ENCODE data around the gene MANF.

DNA sequence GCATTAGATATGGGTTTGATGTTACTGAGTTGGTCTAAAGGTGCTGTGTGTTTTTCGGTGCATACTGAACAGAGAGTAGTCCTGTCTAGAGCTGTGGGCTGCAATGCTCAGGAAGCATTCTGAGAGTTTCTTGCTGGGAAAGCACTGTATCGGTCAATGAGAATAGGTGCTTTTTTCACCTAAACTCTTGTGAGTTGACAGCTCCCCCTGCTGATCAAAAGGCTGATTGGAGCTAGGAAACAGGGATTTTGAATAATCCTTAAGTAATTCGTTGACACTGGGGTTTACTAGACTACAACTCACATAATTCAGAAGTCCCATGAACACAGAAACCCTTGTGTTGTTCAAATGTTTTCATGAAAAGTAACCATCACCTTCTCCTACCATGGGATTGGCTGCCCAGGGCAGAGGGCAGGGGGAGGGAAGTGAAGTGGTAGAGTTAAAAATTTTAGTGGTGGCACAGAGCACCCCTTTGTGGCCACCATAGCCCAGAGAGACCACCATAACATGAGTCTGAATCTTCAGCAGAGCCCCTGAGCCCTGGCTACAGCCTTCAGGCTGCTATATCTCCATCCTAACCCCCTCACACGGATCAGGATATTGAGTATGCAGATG, 13.0 kb upstream of the MANF start:
- TF ChIP-seq POLR2AphosphoS5 (IDR thresholded peaks at IDR 0.05; ENCODE audit: low read depth) (no peak), EZH2 (IDR thresholded peaks at IDR 0.05; ENCODE audit: low read depth, unreplicated experiment) (no peak), CTCF (conservative IDR thresholded peaks at IDR 0.05; ENCODE audit: low read depth in 2 of 2) (peak; percentile 76 to 83), EZH2phosphoT487 (IDR thresholded peaks at IDR 0.05; ENCODE audit: unreplicated experiment) (no peak), NANOG (IDR thresholded peaks at IDR 0.05; ENCODE audit: borderline replicate concordance) (no peak), STAT1 (IDR thresholded peaks at IDR 0.05; ENCODE audit: unreplicated experiment) (no peak), CREB1 (CRISPR knock-in tag; IDR thresholded peaks at IDR 0.05; ENCODE audit: low read depth) (no peak), ZNF331 (CRISPR knock-in tag; IDR thresholded peaks at IDR 0.05; ENCODE audit: low read depth) (no peak)
- TF ChIP-seq, protein P1, sequence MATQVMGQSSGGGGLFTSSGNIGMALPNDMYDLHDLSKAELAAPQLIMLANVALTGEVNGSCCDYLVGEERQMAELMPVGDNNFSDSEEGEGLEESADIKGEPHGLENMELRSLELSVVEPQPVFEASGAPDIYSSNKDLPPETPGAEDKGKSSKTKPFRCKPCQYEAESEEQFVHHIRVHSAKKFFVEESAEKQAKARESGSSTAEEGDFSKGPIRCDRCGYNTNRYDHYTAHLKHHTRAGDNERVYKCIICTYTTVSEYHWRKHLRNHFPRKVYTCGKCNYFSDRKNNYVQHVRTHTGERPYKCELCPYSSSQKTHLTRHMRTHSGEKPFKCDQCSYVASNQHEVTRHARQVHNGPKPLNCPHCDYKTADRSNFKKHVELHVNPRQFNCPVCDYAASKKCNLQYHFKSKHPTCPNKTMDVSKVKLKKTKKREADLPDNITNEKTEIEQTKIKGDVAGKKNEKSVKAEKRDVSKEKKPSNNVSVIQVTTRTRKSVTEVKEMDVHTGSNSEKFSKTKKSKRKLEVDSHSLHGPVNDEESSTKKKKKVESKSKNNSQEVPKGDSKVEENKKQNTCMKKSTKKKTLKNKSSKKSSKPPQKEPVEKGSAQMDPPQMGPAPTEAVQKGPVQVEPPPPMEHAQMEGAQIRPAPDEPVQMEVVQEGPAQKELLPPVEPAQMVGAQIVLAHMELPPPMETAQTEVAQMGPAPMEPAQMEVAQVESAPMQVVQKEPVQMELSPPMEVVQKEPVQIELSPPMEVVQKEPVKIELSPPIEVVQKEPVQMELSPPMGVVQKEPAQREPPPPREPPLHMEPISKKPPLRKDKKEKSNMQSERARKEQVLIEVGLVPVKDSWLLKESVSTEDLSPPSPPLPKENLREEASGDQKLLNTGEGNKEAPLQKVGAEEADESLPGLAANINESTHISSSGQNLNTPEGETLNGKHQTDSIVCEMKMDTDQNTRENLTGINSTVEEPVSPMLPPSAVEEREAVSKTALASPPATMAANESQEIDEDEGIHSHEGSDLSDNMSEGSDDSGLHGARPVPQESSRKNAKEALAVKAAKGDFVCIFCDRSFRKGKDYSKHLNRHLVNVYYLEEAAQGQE (IDR thresholded peaks at IDR 0.05; ENCODE audit: unreplicated experiment): no peak
- TF ChIP-seq, protein P2, sequence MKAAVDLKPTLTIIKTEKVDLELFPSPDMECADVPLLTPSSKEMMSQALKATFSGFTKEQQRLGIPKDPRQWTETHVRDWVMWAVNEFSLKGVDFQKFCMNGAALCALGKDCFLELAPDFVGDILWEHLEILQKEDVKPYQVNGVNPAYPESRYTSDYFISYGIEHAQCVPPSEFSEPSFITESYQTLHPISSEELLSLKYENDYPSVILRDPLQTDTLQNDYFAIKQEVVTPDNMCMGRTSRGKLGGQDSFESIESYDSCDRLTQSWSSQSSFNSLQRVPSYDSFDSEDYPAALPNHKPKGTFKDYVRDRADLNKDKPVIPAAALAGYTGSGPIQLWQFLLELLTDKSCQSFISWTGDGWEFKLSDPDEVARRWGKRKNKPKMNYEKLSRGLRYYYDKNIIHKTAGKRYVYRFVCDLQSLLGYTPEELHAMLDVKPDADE (IDR thresholded peaks at IDR 0.05): no peak

All from GM23338 (cell line).